ENCODE data around the gene PLD3.
"Not testable (repeated sequence)": the region's sequence is repeated elsewhere in the genome, so short reads cannot be mapped to it uniquely, and the experiment has no call there.

PLD3 gene

DNA sequence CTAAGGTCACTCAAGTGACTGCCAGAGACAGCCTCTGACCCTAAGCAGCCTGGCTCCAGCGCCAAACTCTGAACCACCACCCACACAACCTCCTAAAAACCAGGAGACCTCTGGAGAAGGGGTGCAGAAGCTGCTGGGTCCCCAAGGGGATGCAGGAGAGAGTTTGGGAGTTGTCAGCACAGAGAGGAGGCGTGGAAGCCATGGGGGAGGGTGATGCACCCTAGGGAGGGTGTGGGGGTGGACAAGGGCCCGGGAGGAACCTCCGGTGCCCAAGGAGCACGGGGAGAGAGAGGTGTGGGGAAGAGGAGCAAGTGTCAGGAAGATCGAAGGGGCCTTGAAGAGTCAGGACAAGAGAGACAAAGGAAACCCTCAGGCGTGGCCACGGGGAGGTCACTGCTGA is 43.6 kb downstream of the PLD3 start:
- no peak for DNase-seq

DNA sequence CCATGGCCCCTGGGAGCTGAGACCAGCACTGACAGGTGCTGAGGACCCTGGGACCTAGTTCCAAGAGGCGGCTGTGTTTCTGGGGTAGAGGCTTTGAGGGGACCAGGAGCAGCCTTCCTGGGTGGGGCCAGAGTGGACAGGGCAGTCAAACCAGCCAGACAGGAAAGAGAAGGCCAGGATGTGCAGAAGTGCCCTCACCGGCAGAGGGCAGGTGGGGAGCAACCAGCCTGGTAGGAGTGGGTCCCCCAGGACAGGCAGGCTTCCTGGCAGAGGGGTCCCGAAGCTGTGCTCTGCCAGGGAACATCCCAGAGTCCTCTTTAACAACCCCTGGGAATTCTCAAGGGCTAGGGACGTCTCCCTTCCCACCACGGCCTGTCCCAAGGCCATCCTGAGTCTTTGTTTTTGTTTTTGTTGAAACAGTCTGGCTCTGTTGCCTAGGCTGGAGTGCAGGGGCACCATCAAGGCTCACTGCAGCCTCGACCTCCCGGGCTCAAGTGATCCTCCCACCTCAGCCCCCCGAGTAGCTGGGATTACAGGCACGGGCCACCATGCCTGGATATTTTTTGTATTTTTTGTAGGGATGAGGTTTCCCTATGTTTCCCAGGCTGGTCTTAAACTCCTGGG is 44.5 kb downstream of the PLD3 start:
- no peak for DNase-seq

DNA sequence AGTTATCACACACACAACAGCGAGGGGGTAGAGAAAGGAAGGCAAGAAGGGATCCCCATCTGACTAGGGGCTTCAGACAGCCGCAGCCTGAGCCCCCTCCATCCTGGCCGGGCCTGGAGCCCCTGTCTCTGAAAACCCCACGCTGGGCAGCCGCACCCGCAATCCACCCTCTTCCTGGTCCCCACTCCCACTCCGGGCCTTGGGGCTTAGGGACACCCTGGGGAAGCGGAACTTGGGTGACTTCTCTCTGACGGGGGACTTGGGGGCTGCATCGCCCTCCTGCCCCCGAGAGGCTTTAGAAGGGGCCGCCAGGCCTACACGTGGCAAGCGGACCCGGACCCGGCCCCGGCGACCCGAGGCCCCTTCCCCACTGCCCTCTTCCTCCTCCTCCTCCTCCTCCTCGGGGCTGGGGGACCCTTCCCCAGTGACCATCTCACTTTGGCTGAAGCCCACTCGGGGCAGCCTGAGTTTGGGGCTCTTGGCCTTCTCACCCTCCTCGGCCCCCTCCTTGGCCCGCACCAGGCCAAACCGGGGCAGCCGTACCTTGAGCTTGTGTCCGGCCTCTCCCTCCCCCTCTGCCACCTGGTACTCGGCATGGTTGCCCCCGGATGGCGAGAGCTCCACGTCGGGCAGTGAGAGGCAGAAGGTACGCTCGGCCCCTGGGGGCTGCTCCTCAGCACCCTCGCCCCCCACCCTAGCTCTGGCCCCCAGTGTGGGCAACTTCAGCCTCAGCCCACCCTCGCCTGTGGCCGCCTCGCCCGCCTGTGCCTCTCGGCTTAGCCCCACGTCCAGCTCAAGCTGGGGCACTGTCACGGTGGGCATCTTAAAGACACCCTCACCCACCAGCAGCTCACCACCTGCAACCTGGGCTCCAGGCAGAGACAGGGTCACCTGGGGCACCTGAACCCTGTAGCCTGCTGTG is 45.7 kb downstream of the PLD3 start:
- DNase-seq: no peak

DNA sequence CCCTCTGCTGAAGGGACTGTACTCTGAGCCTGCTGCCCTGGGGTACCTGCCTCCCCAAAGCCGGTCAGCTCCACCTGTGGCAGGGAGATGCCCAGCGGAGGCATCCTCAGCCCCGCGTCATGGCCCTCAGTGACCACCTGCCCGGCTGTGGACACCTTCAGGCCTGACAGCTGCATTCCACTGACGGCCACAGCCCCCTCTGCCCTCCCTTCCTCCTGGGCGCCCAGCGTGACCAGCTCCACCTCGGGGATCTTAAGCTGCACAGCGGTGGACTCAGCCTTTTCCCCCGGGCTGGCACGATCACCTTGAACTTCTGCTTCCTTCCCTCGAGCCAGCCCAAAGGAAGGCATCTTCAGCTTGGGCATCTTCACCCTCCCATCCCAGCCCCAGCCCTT is 46.3 kb downstream of the PLD3 start:
- no peak for DNase-seq

- DNase-seq: no peak
These were observed 47.5 kb downstream of the PLD3 start for GRCh38 chr19:40395956-40396355.

GRCh38 chr19:40396886-40397567 is 48.5 kb downstream of the PLD3 start:
- DNase-seq: no peak

DNA sequence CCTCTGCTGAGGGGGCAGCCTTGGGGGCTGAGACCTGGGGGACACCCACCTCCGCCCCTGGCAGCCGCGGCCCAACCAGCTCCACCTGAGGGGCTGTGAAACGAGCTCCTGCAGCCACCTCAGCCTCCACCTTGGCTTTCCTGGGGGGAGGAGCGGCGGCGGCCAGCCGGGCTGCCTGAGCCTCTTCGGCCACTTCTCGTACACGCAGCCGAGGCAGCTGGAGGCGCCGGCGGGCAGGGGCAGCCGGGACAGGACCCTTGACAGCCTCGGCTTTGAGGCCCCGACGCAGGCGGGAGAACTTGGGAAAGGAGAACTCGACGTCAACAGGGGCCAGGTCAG is 49.0 kb downstream of the PLD3 start:
- DNase-seq: no peak

GRCh38 chr19:40398417-40399131 is 50.1 kb downstream of the PLD3 start:
- peak; percentile 59 for DNase-seq

DNA sequence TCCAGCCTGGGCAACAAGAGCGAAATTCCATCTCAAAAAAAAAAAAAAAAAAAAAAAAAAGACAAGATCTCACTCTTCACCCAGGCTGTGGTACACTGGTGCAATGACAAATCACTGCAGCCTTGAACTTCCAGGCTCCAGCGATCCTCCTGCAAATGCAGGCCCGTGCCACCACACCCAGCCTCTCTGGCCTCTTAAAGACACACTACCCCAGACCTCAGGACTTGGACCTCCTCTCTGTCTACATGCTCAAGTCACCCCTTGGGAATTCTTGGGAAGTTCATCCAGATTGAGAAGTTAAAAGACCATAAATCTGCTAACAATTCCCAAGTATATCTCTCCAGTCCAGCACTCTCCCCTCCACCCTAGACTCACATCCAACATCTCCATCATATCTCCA is 52.1 kb downstream of the PLD3 start:
- DNase-seq: no peak

DNA sequence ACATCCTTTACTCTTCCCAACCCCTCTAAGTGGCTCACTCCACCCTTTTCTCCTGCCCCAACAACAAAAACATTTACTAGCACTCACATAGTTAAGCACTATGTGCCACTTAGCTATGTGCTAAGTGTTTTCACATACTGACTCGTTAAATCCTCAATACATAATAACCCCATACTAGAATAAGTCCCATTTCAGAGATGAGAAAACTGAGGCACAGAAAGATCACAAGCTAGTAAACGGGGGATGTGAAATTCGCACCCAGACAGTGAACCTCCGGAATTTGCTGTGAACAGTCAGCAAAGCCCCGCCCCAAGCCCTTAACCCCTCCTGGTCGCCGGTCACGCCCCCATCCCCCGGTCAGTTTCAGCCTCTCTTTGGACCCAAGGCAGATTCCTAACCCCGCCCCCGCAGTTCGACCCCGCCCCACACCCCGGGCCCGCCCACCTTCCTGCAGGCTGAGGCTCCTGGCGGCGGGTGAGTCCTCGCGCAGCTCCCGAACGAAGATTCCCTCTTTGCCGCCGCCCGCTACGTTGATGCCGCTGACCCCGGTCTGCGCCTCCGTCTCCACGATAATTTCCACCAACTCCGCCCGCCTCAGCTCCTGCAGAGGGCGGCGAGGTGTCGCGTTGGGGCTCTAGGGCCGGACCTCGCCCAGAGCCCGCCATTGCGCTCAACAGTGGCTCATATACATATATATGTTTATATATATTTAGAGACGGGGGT is 54.9 kb downstream of the PLD3 start:
- peak; percentile 72 for DNase-seq

DNA sequence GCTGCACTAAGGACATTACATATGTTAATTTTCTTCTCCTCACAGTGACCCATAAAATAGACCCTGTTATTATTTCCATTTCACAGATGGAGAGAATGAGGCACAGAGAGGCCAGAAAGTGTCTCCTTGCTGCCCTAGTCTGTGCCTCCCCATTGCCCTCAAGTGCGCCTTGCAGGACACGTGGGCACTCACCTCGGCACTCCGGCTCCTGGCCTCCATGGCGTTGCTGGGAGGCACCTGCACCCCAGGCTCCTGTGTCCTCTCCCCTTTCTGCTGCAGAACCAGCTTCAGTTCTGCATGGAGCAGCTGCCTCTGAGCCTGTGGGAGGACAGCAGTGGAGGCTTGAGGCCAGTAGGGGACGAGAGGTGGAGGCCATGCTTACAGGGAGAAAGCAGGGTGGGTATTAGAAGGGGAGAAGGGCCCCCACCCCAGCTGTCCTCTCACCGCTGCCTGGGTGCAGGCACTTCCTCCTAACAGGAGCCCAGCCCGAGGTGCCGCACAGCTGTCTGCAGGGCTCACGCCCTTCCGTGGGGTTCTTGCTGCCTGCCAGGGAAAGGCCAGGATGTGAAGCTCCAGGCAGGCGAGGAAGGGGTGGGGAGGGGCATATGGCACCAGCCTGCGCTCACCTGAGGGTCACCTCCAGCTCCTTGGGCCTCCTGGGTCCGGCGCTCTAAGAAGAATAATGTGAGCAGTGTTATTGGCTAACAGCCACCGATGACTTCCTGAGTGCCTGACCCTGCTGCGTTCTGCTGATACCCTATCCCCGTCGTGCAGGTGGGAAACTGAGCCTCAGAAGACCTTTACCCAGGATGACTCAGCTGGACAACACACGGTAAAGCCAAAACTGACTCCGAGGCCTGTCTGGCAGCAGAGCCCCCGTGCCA is 59.5 kb downstream of the PLD3 start:
- no peak for DNase-seq

- DNase-seq: not testable (repeated sequence)
These were observed 60.1 kb downstream of the PLD3 start for GRCh38 chr19:40408598-40408925.

DNA sequence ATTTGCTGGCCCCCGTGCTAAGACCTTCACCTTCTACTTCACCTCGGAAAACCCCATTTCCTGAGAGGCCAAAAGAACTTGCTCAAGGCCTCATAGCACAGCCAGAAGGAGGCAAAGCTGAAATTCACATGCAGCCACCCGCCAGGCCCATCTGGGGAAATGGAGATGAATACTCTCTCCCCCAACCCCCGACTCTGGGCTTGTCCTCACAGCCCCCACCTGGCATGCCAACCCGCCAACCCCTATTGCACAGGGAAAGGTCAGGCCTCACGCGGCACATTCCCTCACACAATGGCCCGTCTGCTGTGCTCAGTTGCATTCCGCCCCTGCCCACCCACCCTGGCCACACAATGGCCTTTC is 61.5 kb downstream of the PLD3 start:
- no peak for DNase-seq

GRCh38 chr19:40411125-40411842 is 62.8 kb downstream of the PLD3 start:
- no peak for DNase-seq

GRCh38 chr19:40411958-40412499 is 63.5 kb downstream of the PLD3 start:
- DNase-seq: no peak

DNA sequence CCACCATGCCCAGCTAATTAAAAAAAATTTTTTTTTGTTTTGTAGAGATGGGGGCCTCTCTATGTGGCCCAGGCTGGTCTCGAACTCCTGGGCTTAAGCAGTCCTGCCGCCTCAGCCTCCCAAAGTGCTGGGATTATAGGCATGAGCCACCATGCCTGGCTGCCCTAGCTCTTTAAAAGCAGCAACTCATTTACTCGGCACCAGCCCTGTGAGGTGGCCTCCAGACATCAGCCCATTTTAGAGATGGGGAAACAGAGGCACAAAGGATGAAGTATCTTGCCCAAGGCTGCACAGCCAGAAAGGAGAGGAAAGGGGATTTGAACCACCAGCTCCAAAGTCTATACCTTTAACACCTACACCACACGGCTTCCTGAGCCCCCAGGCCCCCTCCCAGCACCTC is 64.4 kb downstream of the PLD3 start:
- DNase-seq: no peak

- DNase-seq: no peak
These were observed 64.9 kb downstream of the PLD3 start, which contains the start of gene PRX for GRCh38 chr19:40413291-40413845. TSS of gene PRX (minus strand) at chr19:40413378. CDS start at chr19:40407932, 5,446 bp downstream.

- DNase-seq: no peak
These were observed 66.3 kb downstream of the PLD3 start for GRCh38 chr19:40414542-40415535.

GRCh38 chr19:40415768-40416167 is 67.3 kb downstream of the PLD3 start:
- no peak for DNase-seq

All from stimulated activated CD4-positive, alpha-beta T cell treated with anti-CD3 and anti-CD28 coated beads, Interleukin-4, amount 100 ng/mL, for 24 hours (primary cell).